Activated CD4-positive, alpha-beta T cell treated with anti-CD3 and anti-CD28 coated beads, Interleukin-2, amount 10 ng/mL, durations not matched to agents 7 days and 5 days (primary cell): ENCODE measurements around the gene EVI5. TPM values are rescaled to one million over a fixed set of nuclear protein-coding genes. Genes with fewer than 3 reads are reported as not detected.

Experiments
- CTCF ChIA-PET: fragments of 350-600 bp; sonication (Branson Sonifier 250); formaldehyde crosslinking; loops from one replicate; lab custom pipeline; 2021; ENCODE audit warnings: antibody characterized with exemption; lab: Charles Lee
- POLR2A ChIA-PET: fragments of 350-600 bp; sonication (Branson Sonifier 250); formaldehyde crosslinking; loops from one replicate; lab custom pipeline; 2021; ENCODE audit warnings: antibody characterized with exemption; lab: Charles Lee
- DNase-seq: peaks from one replicate; pipeline ENCODE4 v3.0.0-alpha.2; 2020
- H3K27ac Mint-ChIP-seq: one replicate; pipeline ENCODE4 v1.8.0; 2021; ENCODE audit warnings: mild to moderate bottlenecking, moderate library complexity, mixed read lengths
- H3K27me3 Mint-ChIP-seq: one replicate; pipeline ENCODE4 v1.8.0; 2021; ENCODE audit warnings: mixed read lengths
- H3K36me3 Mint-ChIP-seq: one replicate; pipeline ENCODE4 v1.8.0; 2021; ENCODE audit warnings: low read depth, mixed read lengths
- H3K4me1 Mint-ChIP-seq: one replicate; pipeline ENCODE4 v1.8.0; 2021; ENCODE audit warnings: mixed read lengths
- H3K4me3 Mint-ChIP-seq: one replicate; pipeline ENCODE4 v1.8.0; 2021; ENCODE audit warnings: mild to moderate bottlenecking, moderate library complexity, mixed read lengths
- H3K9me3 Mint-ChIP-seq: one replicate; pipeline ENCODE4 v1.8.0; 2021; ENCODE audit warnings: mixed read lengths
- total RNA-seq, 2 experiments: library from RNA; stranded (reverse); gene quantifications; one replicate each; pipeline ENCODE4 v1.2.3, GENCODE V29; 2021

The EVI5 gene
- total RNA-seq, 2 experiments from 2014 or later: 0.35 to 0.52 TPM

DNA sequence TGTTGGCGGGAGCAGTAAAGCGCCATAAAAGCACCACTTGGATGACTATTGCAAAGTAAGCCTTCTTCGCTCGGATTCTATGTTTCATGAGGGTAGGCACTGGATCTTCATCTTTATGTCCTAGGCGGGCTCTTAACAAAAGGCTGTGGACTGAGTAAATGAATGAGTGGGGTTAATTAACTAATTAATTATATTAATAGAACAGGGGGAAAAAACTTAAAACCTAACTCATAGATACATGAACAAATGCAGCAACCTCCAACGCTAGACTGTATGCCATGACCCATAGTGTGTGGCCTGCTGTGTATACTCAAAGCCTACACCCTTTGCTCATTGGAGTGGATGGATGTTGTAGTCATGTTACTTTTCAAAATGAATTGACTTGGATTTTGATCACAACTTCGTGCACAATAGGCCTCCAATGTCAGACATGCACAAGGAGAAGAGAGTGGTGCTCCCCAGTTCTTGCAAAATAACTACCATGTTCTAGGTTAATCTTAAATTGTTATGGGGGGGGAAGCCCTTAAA is 297.8 kb downstream of the EVI5 start:
- Mint-ChIP-seq H3K36me3 (peaks cover 12% of the 10 kb centered on the region), H3K9me3 (no peaks in the 10 kb centered on the region), H3K4me3 (peak overlapping the region; percentile 82), H3K4me1 (peaks cover 48% of the 10 kb centered on the region), H3K27me3 (no peaks in the 10 kb centered on the region), H3K27ac (peak overlapping the region; percentile 88)
- no peak for DNase-seq
- ChIA-PET POLR2A (interaction anchor here (1.1 to 4.9 kb wide), 3 partner anchors 13 to 51 kb away, joined by 4 to 35 read pairs (median 4); no protein-coding TSS in a partner anchor), CTCF (interaction anchor here (0.6 to 5.8 kb wide), 16 partner anchors 11 to 620 kb away, joined by 3 to 33 read pairs (median 8); no protein-coding TSS in a partner anchor)

DNA sequence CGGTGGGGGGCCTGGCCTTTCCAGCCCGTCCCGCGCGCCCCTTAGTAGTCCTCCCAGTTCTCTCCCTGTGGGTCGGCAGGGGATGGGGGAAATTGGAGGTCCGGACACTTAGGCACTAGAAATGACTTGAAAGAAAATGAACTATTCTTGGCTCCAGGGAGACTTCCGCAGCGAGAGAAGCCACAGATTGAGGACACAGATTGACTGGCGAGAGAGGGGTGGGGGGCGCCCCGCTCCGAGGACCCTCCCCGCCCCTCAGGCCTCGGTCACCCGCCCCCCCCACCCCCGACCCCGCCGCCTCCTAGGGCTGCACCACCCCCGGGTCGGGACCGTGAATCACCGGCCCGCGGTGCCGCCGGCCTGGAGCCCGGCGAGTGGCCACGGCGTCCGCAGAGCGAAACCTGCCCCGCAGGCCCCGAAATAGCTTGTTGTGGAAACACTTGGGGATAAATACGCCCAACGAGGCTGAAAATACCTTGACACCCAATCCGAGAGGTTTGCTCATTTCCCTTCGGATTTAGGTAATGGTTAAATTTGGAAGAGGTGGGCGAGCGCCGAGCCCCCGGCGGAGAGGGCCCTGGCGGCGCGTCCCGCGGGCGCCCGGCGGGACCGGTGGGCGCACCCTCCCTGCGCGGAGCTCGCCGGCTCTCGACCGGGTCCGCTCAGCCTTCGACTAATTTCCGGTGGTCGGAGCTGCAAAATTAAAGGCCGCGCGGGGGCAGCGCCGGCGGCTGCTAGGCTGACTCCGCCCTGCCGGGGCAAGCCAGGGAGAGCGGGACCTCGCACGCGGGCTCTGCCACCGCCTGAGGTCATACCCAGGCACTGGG is 298.4 kb downstream of the EVI5 start, which contains the start of gene GFI1:
Gene GFI1 (minus strand): TSS at position 675 of the 827 bp plus-strand sequence. CDS start 3,438 bp downstream, outside the sequence.
- Mint-ChIP-seq H3K27ac (peak within 1 kb of the TSS; percentile 90), H3K27me3 (no peaks in the 10 kb centered on the region), H3K4me1 (peaks cover 48% of the 10 kb centered on the region), H3K4me3 (peak within 1 kb of the TSS; percentile 82), H3K36me3 (peaks cover 18% of the 10 kb centered on the region), H3K9me3 (no peaks in the 10 kb centered on the region)
- POLR2A ChIA-PET: interaction anchor here (0.6 to 4.9 kb wide), 5 partner anchors 7 to 51 kb away, joined by 4 to 35 read pairs (median 4); no protein-coding TSS in a partner anchor
- CTCF ChIA-PET: interaction anchor here (0.6 to 5.8 kb wide), 28 partner anchors 9 to 1419 kb away, joined by 3 to 33 read pairs (median 6); no protein-coding TSS in a partner anchor
- peak; percentile 73 for DNase-seq

GRCh38 chr1:92485381-92486250 is 299.3 kb downstream of the EVI5 start:
- Mint-ChIP-seq H3K9me3 (no peaks in the 10 kb centered on the region), H3K27me3 (no peaks in the 10 kb centered on the region), H3K4me1 (peaks cover 50% of the 10 kb centered on the region), H3K4me3 (peak overlapping the region; percentile 82), H3K36me3 (peaks cover 24% of the 10 kb centered on the region), H3K27ac (peak overlapping the region; percentile 90)
- ChIA-PET CTCF (interaction anchor here (0.6 to 5.8 kb wide), 41 partner anchors 8 to 792 kb away, joined by 3 to 33 read pairs (median 5); partner anchors contain the start of gene DIPK1A), POLR2A (interaction anchor here (0.5 to 4.9 kb wide), 10 partner anchors 8 to 314 kb away, joined by 3 to 35 read pairs (median 4); no protein-coding TSS in a partner anchor)
- peak; percentile 90 for DNase-seq

- peaks cover 30% of the 10 kb centered on the region for H3K36me3 Mint-ChIP-seq
- H3K4me1 Mint-ChIP-seq: peaks cover 49% of the 10 kb centered on the region
Observed at GRCh38 chr1:92484472-92485380, 300.2 kb downstream of the EVI5 start.

DNA sequence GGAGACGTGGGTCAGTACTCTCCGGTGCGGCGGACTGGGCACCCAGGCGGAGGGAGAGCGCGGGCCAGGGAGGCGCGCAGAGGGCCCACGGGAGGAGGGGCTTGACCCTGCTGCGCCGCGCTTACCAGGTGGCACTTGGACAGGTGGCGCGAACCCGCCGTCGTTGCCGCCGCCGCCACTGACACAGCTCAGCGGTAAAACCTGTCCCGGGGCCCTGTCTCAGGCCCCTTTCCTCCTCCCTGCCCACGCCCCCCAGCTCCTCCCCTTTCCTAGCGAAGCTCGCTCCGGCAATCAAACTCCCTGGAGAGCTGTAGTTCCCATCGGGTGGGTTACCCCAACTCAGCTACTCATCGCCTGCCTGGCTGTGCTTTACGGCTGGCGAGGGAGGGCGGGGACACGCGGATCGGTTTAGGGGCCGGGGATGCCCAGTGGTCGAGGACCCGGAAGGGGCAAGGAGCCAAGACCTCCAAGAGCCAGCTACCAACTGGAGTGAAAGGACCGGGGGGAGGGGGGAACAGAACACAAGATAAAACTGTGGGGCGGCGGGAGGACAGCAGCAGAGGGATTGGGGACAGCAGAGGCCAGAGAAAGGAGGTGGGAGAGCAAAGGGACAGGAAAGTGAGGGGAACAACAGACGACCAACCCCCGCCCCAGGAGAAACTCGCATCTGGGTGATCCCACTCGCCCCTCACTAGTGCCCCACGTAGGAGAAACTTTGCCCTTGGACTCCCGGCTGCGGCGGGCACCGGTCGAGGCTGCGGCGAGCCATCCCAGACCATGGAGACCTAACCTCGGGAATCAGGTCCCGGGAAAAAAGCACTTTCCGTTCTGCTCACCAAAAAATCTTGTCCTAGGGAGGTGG is 301.1 kb downstream of the EVI5 start:
- ChIA-PET POLR2A (interaction anchor here (0.6 to 4.9 kb wide), 6 partner anchors 54 to 171 kb away, joined by 3 to 35 read pairs (median 4); no protein-coding TSS in a partner anchor), CTCF (interaction anchor here (0.6 to 5.8 kb wide), 16 partner anchors 8 to 173 kb away, joined by 3 to 33 read pairs (median 4); no protein-coding TSS in a partner anchor)
- DNase-seq: peak; percentile 54
- Mint-ChIP-seq H3K27ac (peak overlapping the region; percentile 90), H3K36me3 (peaks cover 38% of the 10 kb centered on the region), H3K4me1 (peaks cover 49% of the 10 kb centered on the region), H3K27me3 (no peaks in the 10 kb centered on the region), H3K9me3 (no peaks in the 10 kb centered on the region), H3K4me3 (peak overlapping the region; percentile 82)

More at GRCh38 chr1:92484472-92485380, 300.2 kb downstream of the EVI5 start:
- H3K27ac Mint-ChIP-seq: peak overlapping the region; percentile 90
- DNase-seq: peak; percentile 65
- H3K4me3 Mint-ChIP-seq: peak overlapping the region; percentile 82
- no peaks in the 10 kb centered on the region for H3K27me3 Mint-ChIP-seq
- CTCF ChIA-PET: interaction anchor here (0.6 to 5.8 kb wide), 37 partner anchors 8 to 604 kb away, joined by 3 to 33 read pairs (median 5); partner anchors contain the start of gene DIPK1A
- POLR2A ChIA-PET: interaction anchor here (0.8 to 4.9 kb wide), 5 partner anchors 53 to 167 kb away, joined by 3 to 35 read pairs (median 7); no protein-coding TSS in a partner anchor
- H3K9me3 Mint-ChIP-seq: no peaks in the 10 kb centered on the region

DNA sequence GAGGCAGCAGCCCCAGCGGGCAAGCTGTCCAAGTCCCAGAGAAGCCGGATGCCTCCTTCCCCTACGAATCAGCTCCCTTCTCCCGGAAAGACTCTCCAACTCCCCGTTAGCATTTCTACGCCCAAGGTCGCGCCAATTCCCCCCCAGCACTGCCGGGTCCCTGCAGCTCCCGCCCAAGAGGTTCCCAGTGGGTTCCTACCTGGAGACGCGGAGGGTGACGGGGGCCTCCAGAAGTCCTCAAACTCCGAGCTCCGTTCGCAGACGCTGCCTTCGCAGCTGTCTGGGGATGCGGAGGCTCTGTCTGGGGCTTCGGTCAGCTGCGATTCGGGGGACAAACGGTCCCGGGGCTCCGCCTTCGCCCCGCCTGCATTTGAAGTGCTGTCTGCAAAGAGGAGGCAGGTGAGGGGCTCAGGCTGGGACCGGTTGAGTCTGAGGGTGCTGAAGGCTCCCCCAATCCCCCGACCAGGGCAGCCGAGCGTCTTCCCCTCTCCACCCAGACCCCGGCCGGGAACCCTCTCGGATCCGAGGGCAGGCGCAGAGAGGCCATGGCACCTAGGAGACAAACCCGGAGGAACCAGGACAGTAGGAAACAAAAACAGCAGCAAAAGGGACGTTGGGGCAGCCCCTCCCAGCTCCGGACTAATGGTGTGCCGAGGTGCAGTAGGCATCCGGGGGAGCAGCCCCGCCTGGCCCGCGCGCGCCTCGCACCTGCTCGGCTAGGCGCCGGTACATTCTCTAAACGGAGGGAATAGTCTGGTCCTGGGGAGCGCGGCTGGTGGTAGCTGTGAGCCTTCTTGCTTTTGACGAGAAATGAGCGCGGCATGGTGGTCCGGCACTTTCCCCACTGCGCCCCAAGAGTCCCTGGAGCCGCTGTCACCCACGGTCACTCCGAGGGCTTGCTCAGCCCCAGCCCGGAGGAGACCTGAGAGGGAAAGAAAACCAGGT is 302.0 kb downstream of the EVI5 start:
- H3K36me3 Mint-ChIP-seq: peaks cover 46% of the 10 kb centered on the region
- CTCF ChIA-PET: interaction anchor here (0.6 to 5.8 kb wide), 16 partner anchors 9 to 173 kb away, joined by 3 to 33 read pairs (median 4); no protein-coding TSS in a partner anchor
- H3K9me3 Mint-ChIP-seq: no peaks in the 10 kb centered on the region
- no peaks in the 10 kb centered on the region for H3K27me3 Mint-ChIP-seq
- H3K27ac Mint-ChIP-seq: peak overlapping the region; percentile 90
- POLR2A ChIA-PET: interaction anchor here (0.6 to 4.9 kb wide), 6 partner anchors 9 to 169 kb away, joined by 3 to 35 read pairs (median 6); no protein-coding TSS in a partner anchor
- H3K4me3 Mint-ChIP-seq: peak overlapping the region; percentile 82
- peak; percentile 43 for DNase-seq
- H3K4me1 Mint-ChIP-seq: peaks cover 51% of the 10 kb centered on the region

DNA sequence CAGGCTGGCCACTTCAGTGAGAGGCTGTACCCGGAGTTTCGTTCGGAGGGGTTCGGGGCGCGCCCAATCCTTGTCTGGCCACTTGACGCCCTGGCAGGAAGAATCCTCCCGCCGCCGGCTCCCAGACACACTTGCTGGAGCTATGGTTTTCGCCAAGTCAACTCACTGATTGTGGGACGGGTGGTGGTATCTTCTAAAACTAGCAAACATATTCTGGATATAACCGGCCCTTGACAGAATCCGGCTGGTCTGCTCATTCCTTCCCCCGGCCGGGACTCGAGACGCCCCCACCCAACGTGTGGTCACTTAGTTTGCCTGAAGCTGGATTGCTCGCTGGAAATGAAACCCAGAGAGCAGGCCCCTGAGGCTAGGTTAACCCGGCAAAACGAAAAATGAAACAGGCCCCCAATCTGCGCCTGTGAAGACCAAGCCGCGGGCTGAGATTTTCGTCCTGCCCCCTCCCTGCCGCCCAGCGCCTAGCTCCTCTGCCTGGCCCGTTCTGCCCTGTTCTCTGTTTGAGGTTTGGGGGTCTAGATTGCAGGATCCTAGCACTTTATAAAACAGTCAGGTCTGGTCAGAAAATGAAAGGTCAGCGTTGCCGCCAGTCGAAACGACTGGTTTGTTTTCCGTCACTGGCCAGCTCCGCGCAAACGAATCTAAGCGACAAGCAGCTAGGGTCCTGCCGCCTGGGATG is 302.8 kb downstream of the EVI5 start:
- no peak for DNase-seq
- Mint-ChIP-seq H3K4me1 (peaks cover 53% of the 10 kb centered on the region), H3K36me3 (peaks cover 53% of the 10 kb centered on the region), H3K27me3 (no peaks in the 10 kb centered on the region), H3K9me3 (no peaks in the 10 kb centered on the region), H3K27ac (peak overlapping the region; percentile 90), H3K4me3 (peak overlapping the region; percentile 82)
- ChIA-PET CTCF (interaction anchor here (0.7 to 5.8 kb wide), 13 partner anchors 8 to 172 kb away, joined by 3 to 31 read pairs (median 4); no protein-coding TSS in a partner anchor), POLR2A (interaction anchor here (0.6 to 1.5 kb wide), 3 partner anchors 8 to 168 kb away, joined by 3 to 7 read pairs (median 7); no protein-coding TSS in a partner anchor)

DNA sequence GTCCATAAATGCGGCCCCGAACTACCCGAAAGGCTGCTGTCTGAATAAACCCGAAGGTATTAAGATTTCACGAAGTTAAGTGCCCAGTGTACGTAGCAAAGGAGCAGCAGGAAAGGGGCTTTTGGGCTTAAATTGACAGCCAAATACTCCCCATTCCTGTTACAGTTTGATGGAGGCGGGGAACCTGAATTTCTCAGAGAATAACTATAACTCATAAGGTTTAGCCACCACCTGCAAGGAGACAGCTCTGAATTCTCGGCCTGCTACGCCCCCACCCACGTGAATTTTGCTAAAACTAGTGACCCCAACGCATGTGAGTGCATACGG is 303.3 kb downstream of the EVI5 start:
- H3K4me1 Mint-ChIP-seq: peaks cover 57% of the 10 kb centered on the region
- H3K36me3 Mint-ChIP-seq: peaks cover 56% of the 10 kb centered on the region
- POLR2A ChIA-PET: interaction anchor here (1.0 kb wide), 1 partner anchor 55 kb away, joined by 3 read pairs; no protein-coding TSS in a partner anchor
- no peak for DNase-seq
- H3K4me3 Mint-ChIP-seq: peak overlapping the region; percentile 82
- no peaks in the 10 kb centered on the region for H3K27me3 Mint-ChIP-seq
- H3K9me3 Mint-ChIP-seq: no peaks in the 10 kb centered on the region
- peak overlapping the region; percentile 75 for H3K27ac Mint-ChIP-seq
- CTCF ChIA-PET: interaction anchor here (0.7 to 1.6 kb wide), 6 partner anchors 15 to 162 kb away, joined by 3 to 5 read pairs (median 3); no protein-coding TSS in a partner anchor
